ENCODE results near the gene PDXP. TPM values are rescaled to one million over a fixed set of nuclear protein-coding genes. Genes with fewer than 3 reads are reported as not detected.
A peak's percentile ranks its signal among the peaks of the same experiment; 100 is the strongest.

The PDXP gene
- total and polyA plus RNA-seq, 2 of the 13 experiments (the other 11 are each of a cell fraction or from before 2014, with no cell fraction given): 58.2 to 70.6 TPM

DNA sequence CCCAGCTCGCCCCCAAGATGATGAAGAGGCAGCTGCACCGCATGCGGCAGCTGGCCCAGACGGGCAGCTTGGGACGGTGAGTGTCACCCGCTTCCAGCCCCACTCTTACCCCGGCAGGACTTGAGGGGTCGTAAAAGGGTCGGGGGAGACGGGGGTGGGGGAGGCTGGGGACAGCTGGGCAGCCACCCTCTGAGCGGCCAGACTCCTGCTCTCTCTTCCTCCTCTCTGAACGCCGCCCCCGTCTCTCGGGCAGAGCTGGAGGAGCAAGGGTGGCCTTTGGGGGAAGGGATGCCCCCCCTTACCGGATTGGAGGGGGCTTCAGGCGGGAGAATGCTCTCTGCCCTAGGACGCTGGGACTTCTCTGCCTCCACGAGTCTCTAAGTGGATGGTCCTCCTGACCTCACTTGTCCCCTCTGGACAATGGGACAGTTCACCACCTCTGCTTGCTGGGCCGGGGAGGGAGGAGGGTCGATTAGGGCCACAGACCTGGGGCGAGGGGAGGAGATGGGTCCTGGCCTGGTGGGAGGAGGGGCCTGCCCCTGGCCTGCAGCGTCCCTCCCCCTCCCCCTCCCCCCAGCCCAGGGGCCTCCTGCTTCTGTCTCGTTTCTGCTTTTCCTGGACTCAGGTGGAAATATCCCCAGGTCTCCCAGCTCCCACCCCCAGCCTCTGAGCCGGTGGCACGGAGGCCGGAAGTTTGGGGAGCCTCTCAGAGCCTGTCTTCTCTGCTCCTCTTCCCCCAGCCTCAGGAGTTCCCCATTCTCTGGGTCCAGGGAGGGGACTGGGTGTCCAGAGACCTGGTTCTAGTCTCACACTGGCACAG, 18.5 kb upstream of the PDXP start:
- 0 out of 2 replicates have a peak, but pooled peaks cover 4% of the 10 kb centered on the region for H4K20me1 ChIP-seq (ENCODE audit: insufficient read depth, low read length)
- FAIRE-seq (no peak), DNase-seq (ENCODE audit: low spot score) (no peak), ATAC-seq (no peak)
- intact Hi-C loops (cut with micrococcal nuclease; ENCODE audit: unreplicated experiment) (loop anchor here (2.0 kb wide), 1 partner anchor 31 kb away; the partner anchor contains the start of gene GGA1), in situ Hi-C loops (cut with HindIII; ENCODE audit: extremely low pct_ligation_motif_present, low pct_unique_long_range_greater_than_20kb) (no loop called here)
- ChIA-PET POLR2A (interaction anchor here (0.6 to 15.8 kb wide), 6 partner anchors 15 to 168 kb away, joined by 3 to 242 read pairs (median 3); partner anchors contain the start of genes GCAT and PDXP), CTCF (ENCODE audit: low intra/inter-chr PET ratio, low total read pairs) (no interaction called here)
- H3K4me3 ChIP-seq (replicated peaks in 1 of 3; ENCODE audit: insufficient read depth in 1 of 3, low read depth in 2 of 3, low read length in 3 of 3): peak overlapping the region; percentile 72 to 86 (median 76)
- peaks cover 10 to 13% of the 10 kb centered on the region in 2 experiments; a peak in 4 of 5 replicates for H3K36me3 ChIP-seq (replicated peaks in 1 of 2; ENCODE audit: control insufficient read depth in 1 of 2, insufficient read depth in 2 of 2, low read length in 2 of 2)
- peak overlapping the region; percentile 90 for H3K4me2 ChIP-seq (ENCODE audit: low read depth, low read length)
- no peaks in the 10 kb centered on the region for H3K27me3 ChIP-seq (ENCODE audit: control insufficient read depth in 1 of 2, insufficient read depth in 2 of 2, low read length in 2 of 2)
- H3K4me1 ChIP-seq (ENCODE audit: insufficient read depth, low read length): peaks cover 74% of the 10 kb centered on the region
- H3K9me3 ChIP-seq (ENCODE audit: low read length): no peaks in the 10 kb centered on the region
- peak overlapping the region; percentile 70 for H3K27ac ChIP-seq (ENCODE audit: extremely low read length, insufficient read depth, low read length)
- no TSS peak for BruUV-seq (replicated peaks)
- H2AFZ ChIP-seq (ENCODE audit: low read length): no peak overlapping the region
- 1% methylated on average over 5 of the region's 27 CpGs for WGBS (ENCODE audit: low lambda C conversion rate)
- H3K79me2 ChIP-seq (ENCODE audit: insufficient read depth, low read length): peaks cover 10% of the 10 kb centered on the region
- peak overlapping the region; percentile 66 for H3K9ac ChIP-seq (ENCODE audit: insufficient read depth, low read depth, low read length)
- TF ChIP-seq, protein P1, sequence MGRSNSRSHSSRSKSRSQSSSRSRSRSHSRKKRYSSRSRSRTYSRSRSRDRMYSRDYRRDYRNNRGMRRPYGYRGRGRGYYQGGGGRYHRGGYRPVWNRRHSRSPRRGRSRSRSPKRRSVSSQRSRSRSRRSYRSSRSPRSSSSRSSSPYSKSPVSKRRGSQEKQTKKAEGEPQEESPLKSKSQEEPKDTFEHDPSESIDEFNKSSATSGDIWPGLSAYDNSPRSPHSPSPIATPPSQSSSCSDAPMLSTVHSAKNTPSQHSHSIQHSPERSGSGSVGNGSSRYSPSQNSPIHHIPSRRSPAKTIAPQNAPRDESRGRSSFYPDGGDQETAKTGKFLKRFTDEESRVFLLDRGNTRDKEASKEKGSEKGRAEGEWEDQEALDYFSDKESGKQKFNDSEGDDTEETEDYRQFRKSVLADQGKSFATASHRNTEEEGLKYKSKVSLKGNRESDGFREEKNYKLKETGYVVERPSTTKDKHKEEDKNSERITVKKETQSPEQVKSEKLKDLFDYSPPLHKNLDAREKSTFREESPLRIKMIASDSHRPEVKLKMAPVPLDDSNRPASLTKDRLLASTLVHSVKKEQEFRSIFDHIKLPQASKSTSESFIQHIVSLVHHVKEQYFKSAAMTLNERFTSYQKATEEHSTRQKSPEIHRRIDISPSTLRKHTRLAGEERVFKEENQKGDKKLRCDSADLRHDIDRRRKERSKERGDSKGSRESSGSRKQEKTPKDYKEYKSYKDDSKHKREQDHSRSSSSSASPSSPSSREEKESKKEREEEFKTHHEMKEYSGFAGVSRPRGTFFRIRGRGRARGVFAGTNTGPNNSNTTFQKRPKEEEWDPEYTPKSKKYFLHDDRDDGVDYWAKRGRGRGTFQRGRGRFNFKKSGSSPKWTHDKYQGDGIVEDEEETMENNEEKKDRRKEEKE (IDR thresholded peaks at IDR 0.05): no peak
- TF ChIP-seq, protein P2, sequence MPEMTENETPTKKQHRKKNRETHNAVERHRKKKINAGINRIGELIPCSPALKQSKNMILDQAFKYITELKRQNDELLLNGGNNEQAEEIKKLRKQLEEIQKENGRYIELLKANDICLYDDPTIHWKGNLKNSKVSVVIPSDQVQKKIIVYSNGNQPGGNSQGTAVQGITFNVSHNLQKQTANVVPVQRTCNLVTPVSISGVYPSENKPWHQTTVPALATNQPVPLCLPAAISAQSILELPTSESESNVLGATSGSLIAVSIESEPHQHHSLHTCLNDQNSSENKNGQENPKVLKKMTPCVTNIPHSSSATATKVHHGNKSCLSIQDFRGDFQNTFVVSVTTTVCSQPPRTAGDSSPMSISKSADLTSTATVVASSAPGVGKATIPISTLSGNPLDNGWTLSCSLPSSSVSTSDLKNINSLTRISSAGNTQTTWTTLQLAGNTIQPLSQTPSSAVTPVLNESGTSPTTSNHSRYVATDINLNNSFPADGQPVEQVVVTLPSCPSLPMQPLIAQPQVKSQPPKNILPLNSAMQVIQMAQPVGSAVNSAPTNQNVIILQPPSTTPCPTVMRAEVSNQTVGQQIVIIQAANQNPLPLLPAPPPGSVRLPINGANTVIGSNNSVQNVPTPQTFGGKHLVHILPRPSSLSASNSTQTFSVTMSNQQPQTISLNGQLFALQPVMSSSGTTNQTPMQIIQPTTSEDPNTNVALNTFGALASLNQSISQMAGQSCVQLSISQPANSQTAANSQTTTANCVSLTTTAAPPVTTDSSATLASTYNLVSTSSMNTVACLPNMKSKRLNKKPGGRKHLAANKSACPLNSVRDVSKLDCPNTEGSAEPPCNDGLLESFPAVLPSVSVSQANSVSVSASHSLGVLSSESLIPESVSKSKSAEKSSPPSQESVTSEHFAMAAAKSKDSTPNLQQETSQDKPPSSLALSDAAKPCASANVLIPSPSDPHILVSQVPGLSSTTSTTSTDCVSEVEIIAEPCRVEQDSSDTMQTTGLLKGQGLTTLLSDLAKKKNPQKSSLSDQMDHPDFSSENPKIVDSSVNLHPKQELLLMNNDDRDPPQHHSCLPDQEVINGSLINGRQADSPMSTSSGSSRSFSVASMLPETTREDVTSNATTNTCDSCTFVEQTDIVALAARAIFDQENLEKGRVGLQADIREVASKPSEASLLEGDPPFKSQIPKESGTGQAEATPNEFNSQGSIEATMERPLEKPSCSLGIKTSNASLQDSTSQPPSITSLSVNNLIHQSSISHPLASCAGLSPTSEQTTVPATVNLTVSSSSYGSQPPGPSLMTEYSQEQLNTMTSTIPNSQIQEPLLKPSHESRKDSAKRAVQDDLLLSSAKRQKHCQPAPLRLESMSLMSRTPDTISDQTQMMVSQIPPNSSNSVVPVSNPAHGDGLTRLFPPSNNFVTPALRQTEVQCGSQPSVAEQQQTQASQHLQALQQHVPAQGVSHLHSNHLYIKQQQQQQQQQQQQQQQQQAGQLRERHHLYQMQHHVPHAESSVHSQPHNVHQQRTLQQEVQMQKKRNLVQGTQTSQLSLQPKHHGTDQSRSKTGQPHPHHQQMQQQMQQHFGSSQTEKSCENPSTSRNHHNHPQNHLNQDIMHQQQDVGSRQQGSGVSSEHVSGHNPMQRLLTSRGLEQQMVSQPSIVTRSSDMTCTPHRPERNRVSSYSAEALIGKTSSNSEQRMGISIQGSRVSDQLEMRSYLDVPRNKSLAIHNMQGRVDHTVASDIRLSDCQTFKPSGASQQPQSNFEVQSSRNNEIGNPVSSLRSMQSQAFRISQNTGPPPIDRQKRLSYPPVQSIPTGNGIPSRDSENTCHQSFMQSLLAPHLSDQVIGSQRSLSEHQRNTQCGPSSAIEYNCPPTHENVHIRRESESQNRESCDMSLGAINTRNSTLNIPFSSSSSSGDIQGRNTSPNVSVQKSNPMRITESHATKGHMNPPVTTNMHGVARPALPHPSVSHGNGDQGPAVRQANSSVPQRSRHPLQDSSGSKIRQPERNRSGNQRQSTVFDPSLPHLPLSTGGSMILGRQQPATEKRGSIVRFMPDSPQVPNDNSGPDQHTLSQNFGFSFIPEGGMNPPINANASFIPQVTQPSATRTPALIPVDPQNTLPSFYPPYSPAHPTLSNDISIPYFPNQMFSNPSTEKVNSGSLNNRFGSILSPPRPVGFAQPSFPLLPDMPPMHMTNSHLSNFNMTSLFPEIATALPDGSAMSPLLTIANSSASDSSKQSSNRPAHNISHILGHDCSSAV (CRISPR knock-in tag; IDR thresholded peaks at IDR 0.05; ENCODE audit: borderline replicate concordance): no peak
- TF ChIP-seq, protein P3, sequence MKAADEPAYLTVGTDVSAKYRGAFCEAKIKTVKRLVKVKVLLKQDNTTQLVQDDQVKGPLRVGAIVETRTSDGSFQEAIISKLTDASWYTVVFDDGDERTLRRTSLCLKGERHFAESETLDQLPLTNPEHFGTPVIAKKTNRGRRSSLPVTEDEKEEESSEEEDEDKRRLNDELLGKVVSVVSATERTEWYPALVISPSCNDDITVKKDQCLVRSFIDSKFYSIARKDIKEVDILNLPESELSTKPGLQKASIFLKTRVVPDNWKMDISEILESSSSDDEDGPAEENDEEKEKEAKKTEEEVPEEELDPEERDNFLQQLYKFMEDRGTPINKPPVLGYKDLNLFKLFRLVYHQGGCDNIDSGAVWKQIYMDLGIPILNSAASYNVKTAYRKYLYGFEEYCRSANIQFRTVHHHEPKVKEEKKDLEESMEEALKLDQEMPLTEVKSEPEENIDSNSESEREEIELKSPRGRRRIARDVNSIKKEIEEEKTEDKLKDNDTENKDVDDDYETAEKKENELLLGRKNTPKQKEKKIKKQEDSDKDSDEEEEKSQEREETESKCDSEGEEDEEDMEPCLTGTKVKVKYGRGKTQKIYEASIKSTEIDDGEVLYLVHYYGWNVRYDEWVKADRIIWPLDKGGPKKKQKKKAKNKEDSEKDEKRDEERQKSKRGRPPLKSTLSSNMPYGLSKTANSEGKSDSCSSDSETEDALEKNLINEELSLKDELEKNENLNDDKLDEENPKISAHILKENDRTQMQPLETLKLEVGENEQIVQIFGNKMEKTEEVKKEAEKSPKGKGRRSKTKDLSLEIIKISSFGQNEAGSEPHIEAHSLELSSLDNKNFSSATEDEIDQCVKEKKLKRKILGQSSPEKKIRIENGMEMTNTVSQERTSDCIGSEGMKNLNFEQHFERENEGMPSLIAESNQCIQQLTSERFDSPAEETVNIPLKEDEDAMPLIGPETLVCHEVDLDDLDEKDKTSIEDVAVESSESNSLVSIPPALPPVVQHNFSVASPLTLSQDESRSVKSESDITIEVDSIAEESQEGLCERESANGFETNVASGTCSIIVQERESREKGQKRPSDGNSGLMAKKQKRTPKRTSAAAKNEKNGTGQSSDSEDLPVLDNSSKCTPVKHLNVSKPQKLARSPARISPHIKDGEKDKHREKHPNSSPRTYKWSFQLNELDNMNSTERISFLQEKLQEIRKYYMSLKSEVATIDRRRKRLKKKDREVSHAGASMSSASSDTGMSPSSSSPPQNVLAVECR (CRISPR knock-in tag; IDR thresholded peaks at IDR 0.05; ENCODE audit: borderline replicate concordance): 0 out of 2 replicates have a peak, but pooled peaks have one; percentile 9
- TF ChIP-seq HDAC2 (CRISPR knock-in tag; IDR thresholded peaks at IDR 0.05): no peak
- TF ChIP-seq NRL (CRISPR knock-in tag; IDR thresholded peaks at IDR 0.05; ENCODE audit: borderline replicate concordance): peak; percentile 15; the same call in 1 of the 2 replicates
- peak; percentile 73; the same call in 1 of the 2 replicates for TF ChIP-seq ADNP (CRISPR knock-in tag; IDR thresholded peaks at IDR 0.05)

Data from HepG2 (cell line).